ENCODE measurements around the gene TSPAN18. TPM values are rescaled to one million over a fixed set of nuclear protein-coding genes. Genes with fewer than 3 reads are reported as not detected.

Gene TSPAN18
- total RNA-seq, 4 donors from 2014 or later = 0.95 to 4.5 (median 2.3) TPM

GRCh38 chr11:44873537-44873936, 146.8 kb downstream of the TSPAN18 start:
- intact Hi-C loops (cut with DNase I; ENCODE audit: low total_unique reads) = no loop called here
- WGBS, 2 donors = 11 to 43% methylated on average over 1 of the region's 1 CpG
- no peak for DNase-seq (ENCODE audit: low spot score in 2 of 2)
- no peak overlapping the region for H3K4me3 ChIP-seq (ENCODE audit: low read depth, poor library complexity, severe bottlenecking)
- TF ChIP-seq POLR2A (IDR thresholded peaks at IDR 0.05) (no peak), CTCF (IDR thresholded peaks at IDR 0.05) (no peak)

- 78 to 79% methylated on average over 3 of the region's 3 CpGs for WGBS, 2 donors
- no peak for DNase-seq (ENCODE audit: low spot score in 2 of 2)
- intact Hi-C loops (cut with DNase I; ENCODE audit: low total_unique reads) = no loop called here
- TF ChIP-seq POLR2A (IDR thresholded peaks at IDR 0.05) (no peak), CTCF (IDR thresholded peaks at IDR 0.05) (no peak)
- H3K4me3 ChIP-seq (ENCODE audit: low read depth, poor library complexity, severe bottlenecking) = no peak overlapping the region
Measured at GRCh38 chr11:44874284-44874683, 147.5 kb downstream of the TSPAN18 start.

- no peak overlapping the region for H3K4me3 ChIP-seq (ENCODE audit: low read depth, poor library complexity, severe bottlenecking)
- intact Hi-C loops (cut with DNase I; ENCODE audit: low total_unique reads) = no loop called here
- no peak for DNase-seq (ENCODE audit: low spot score in 2 of 2)
- 88 to 89% methylated on average over 4 of the region's 4 CpGs for WGBS, 2 donors
- no peak for TF ChIP-seq POLR2A (IDR thresholded peaks at IDR 0.05)
- no peak for TF ChIP-seq CTCF (IDR thresholded peaks at IDR 0.05)
Measured at GRCh38 chr11:44875037-44875436, 148.3 kb downstream of the TSPAN18 start.

- no peak overlapping the region for H3K4me3 ChIP-seq (ENCODE audit: low read depth, poor library complexity, severe bottlenecking)
- TF ChIP-seq POLR2A (IDR thresholded peaks at IDR 0.05) (no peak), CTCF (IDR thresholded peaks at IDR 0.05) (no peak)
- intact Hi-C loops (cut with DNase I; ENCODE audit: low total_unique reads) = no loop called here
- WGBS, 2 donors = 94 to 96% methylated on average over 5 of the region's 5 CpGs
- DNase-seq (ENCODE audit: low spot score in 2 of 2) = no peak
Measured at GRCh38 chr11:44876194-44876723, 149.5 kb downstream of the TSPAN18 start.

GRCh38 chr11:44876906-44877305, 150.1 kb downstream of the TSPAN18 start:
- H3K4me3 ChIP-seq (ENCODE audit: low read depth, poor library complexity, severe bottlenecking) = no peak overlapping the region
- no peak for TF ChIP-seq POLR2A (IDR thresholded peaks at IDR 0.05)
- TF ChIP-seq CTCF (IDR thresholded peaks at IDR 0.05) = no peak
- DNase-seq (ENCODE audit: low spot score in 2 of 2) = no peak
- WGBS, 2 donors = 65 to 73% methylated on average over 12 of the region's 12 CpGs
- intact Hi-C loops (cut with DNase I; ENCODE audit: low total_unique reads) = no loop called here
